Stimulated activated CD4-positive, alpha-beta T cell treated with anti-CD3 and anti-CD28 coated beads, Interleukin-12 subunit alpha, Interleukin-12 subunit beta, amount 100 ng/mL, for 48 hours (primary cell): ENCODE data around the gene THUMPD3.
A peak's percentile ranks its signal among the peaks of the same experiment; 100 is the strongest.

ENCODE experiments used
- DNase-seq, 3 donors: peaks; one replicate each; pipeline ENCODE4 v3.0.0-alpha.2; 2020; ENCODE audit warnings: low read depth in 2 of 3, low spot score in 1 of 3

THUMPD3 gene, protein sequence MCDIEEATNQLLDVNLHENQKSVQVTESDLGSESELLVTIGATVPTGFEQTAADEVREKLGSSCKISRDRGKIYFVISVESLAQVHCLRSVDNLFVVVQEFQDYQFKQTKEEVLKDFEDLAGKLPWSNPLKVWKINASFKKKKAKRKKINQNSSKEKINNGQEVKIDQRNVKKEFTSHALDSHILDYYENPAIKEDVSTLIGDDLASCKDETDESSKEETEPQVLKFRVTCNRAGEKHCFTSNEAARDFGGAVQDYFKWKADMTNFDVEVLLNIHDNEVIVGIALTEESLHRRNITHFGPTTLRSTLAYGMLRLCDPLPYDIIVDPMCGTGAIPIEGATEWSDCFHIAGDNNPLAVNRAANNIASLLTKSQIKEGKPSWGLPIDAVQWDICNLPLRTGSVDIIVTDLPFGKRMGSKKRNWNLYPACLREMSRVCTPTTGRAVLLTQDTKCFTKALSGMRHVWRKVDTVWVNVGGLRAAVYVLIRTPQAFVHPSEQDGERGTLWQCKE

DNA sequence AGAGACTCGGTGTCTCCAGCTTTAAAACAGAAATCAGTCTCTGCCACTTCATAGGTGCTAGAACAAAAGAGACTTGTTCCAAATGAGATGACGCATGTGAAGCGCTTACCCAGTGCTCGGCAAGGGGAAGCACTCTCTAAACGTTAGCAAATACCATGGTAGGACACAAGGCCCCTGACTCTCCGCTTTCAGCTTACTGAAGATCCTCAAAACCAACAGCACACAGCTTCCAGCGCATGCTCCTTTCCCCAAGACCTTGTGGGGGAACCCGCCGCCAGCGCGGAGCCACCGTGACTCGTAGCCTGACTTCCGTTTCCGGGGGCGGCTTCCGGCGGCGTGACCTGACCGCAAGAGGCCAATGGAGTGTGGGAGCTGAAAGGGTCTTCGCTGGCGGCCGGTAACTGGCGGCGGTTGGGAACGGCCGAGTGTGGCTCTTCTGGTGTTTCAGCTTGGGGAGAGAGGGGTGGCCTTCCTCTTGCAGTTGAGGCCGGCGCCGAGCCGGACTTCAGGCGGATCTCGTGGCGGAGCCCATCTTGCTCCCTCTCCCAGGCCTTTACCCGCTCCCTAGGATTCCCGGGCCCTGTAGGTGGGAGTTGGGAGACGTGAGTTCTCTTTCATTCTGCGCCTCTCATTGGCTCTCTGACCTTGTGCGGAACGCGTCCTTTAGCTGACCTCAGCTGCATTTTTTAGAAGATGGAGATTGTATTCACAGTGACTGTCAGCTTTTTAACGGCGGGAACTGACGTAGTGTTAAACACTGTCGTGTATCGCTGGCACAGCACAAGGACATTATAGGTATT, at the start of gene THUMPD3:
THUMPD3 (plus strand) TSS at position 324 of the 800 bp plus-strand sequence. CDS start 2,015 bp downstream, outside the sequence.
- peak; percentile 85 to 93 (median 89) for DNase-seq

DNA sequence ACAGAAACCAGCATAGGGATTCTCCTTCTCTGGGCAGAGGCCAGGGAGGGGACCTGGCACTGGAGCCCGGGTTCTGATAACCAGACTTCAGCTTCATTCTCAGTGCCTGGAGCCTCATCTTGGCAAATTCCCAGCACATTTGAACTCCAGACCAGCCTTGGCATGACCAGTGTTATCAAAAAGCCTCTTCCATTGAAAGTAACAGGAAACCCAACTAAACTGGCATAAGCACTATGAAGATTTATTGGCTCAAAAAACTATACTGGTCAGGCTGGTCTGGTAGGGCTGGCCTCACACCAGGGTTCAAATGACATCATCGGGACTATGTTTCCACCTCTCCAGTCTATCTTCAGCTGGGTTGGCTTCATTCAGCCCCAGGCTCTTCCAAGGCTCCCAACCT, 48.1 kb upstream of the THUMPD3 start:
- DNase-seq = no peak

DNA sequence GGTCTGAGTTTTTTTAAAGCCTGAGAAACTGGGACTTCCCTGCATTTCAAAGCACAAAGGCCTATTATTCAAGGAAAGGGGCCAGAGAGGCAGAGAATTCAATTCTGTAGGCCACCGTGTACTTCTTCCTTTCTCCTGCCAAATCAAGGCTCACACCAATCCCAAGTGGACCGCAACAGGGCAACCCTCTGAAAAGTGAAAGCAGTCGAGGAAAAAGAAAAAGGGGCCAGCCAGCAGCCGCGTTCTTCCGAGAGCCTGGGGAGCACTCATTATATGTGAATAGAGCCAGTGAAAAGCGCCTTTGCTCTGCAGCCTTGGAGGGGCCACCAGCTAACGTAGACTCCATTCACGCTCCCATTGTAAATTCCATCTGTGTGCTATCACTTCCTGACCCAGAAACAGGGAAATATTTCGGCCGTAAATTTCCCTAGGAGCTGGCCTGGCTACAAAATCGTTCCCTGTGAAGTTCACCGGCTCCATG, 45.9 kb upstream of the THUMPD3 start:
- no peak for DNase-seq

DNA sequence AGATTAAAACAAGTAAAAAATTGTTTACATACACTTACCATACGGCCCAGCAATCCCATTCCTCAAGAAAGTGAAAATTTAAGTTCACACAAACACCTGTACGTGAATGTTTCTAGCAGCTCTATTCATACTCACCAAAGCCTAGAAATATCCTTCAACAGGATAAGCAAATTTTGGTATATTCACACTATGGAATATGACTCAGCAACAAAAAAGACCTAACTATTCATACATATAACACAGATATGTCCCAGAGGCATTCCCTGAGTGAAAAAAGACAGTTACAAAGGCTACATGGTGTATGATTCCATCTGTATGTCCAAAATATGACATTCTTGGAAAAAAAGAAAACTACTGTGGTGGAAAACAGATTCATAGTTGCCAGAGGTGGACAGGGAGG, 40.1 kb upstream of the THUMPD3 start:
- no peak for DNase-seq

DNA sequence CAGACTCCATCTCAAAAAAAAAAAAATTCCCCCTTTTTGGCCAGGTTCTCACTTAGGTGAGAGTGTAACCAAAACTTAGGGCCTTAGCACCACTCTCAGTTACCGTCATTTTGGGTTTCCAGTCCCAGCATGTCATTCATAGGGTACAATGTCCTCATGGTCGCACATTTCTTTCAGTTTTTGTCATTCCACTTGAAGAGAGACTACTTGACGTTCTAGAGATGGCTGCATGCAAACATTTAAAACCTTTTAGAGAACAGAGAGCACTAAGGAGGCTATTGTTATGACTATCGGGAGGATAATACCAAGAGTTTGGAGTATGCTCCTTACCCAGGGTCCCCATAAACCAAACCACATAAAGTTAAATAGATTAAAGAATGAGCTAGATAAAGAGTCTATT, 37.9 kb upstream of the THUMPD3 start:
- no peak for DNase-seq

DNA sequence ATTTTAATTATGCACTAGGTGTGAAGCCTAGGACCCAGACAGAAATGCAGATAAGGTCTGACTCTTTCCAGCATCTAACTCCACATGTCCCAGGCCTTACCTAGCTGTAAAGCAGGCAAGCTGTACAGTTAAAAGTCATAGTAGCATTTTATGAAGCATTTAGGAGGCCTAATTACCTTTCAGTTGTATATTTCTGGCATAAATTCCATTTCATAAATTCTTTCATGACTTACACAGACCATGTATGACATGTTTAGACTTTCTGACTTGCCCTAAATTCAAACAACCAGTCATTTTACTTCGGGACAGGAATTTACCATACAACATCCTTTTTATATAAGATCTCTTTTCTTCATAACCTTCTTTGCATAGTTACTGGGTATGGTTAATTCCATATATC, 35.3 kb upstream of the THUMPD3 start:
- DNase-seq = no peak

DNA sequence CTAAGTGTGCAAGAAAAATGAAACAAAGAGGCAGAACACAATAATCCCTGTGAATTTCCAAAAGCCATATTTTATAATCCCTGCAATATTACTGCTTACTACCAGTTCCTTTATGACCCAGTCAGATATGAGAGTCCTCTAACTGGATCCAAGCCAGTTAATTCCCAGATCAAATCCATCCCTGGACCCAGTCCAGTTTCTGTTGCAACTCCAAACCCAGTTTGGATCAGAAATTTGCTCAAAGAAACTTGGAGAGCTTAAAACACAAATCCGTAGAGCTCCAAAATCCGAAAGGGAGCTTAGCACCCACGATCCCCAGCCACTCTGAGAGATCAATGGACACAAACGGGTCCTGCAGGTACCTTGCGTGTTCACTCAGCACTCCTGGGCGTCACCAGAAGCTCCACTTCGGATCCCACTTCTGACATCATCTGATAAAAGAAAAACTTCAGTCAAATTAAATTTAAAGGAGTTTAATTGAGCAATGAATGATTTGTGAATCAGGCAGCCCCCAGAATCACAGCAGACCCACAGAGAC, 32.6 kb upstream of the THUMPD3 start:
- DNase-seq = no peak

DNA sequence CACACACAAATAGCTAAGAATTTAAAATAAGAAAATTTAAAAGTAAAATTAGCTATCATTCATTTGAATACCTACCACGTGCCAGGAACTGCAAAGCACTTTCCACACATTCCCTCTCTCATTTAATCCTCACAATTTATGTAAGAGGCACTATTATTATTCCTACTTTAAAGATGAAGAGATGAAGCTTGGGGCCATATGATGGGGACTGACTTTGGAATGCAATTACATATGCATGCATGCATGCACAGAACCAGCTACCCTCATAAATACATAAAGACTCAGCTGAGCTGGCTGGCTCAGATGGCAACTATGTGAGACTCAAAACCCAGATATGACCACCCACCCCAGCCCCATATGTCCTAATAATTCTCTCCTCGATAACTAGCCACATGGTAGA, 31.7 kb upstream of the THUMPD3 start:
- no peak for DNase-seq

DNA sequence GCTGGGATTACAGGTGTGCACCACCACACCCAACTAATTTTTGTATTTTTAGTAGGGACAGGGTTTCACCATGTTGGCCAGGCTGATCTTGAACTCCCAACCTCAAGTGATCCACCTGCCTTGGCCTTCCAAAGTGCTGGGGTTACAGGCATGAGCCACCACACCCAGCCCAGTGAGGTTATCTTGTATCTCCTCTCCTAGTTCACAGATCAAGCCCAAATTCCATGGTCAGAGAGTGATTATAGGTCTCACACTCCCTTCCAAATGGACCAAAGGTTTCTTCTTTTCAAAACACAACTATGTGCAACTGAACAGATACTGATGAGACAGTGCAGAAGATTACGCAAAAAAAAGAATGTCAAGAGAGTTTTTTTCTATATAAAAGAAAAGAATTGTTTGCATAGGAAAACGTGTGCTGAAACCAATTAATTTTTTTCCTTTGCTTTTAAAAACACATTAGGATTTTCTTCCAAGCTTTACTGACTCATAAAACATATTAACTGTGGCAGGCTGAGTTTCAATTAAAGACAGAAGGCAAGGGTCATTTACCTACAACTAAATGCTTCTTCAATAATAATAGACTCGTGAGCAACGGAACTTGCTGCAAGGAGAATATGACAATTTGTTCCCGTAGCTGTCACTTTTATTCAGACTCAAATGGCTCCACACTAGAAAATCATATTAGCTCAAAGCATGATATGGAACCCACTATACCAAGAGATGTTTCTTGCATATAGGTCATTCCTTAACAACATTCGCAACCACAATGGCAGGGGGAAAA, 30.4 kb upstream of the THUMPD3 start:
- DNase-seq = no peak

DNA sequence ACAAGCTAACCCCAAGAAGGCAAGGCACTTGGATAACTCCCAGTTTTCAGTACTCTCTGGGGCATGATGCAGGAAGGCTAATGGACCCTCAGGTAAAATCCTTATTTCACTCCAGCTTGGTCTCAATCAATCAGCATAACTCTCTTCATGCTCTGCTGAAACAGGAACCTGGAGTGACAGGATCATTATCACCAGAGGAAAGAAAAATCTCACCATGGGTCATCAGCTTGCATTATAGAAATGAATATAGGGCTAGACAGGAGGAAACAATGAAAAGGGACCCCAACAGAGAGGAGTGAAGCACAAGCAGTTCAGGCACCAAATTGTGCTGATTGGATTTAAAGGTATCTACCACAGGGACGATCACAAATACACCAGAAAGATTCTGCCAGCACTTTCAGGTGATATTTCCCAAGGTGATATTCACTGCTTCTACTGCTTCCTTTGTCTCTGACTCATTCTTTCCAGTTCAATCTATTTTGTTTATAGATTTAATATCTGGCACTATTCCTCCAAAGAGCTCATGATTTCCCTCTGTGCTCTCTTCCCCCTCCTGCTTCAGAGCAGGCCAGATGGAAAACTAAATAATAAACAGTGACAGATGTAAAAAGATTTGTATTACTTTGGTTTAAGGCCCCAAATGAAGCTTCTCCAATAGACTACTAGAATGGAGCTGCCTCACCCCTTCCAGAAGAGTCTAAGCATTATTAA, 22.9 kb upstream of the THUMPD3 start:
- no peak for DNase-seq

DNA sequence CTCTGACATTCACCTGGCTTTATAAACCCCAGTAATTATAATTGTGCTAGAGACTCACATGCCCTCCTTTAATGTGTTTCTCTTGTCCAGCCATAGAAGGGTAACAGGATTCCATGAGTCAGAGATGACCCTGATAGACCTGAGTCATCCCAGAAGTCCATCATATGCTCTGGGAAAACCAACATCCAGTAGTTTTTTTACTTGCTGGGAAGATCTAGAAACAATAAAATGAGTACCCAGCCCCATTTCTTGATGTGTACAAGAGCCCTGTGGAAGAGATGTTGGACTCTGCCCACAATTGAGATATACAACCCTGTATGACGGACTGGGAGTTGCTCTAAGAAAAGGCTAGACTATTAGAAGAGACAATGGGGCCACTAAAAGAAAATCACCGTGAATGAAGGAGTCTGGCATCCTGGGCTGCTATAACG, 22.4 kb upstream of the THUMPD3 start:
- DNase-seq = no peak

DNA sequence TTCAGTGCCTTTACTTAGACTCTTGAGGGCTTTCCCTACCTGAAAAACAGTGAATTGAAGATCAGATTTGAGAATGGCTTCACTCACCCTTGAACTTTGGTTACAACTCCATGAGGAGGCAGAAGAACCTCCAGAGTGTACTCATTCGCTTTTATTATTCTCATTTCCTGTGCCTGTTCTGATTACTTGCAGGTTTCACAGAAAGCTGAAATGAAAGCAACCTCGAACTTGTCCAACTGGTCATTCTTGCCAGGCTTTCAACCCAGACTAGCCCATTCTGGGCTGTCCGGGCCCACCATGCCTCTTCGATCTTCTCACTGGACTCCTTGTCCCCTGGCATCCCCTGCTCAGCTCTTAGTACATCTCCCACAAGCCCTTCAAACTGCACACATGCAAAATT, 20.2 kb upstream of the THUMPD3 start:
- DNase-seq = no peak

DNA sequence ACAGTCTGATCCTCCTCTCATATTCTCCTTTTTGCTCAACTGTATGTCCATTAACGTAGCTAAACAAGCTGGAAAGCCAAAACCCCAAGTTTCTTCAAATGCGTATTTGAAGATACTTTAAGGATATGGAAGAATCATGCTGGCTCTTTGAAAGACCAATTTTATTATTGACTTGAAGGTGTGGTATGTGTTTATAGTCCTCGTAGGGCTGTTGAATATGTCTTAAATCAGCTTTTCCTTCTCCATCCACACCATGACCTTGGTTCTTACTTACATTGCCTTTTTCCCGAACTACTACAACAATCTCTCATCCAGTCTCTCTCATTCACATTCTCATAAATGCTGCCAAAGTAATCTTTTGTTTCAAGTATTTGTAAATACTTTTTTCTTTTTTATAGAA, 19.7 kb upstream of the THUMPD3 start:
- no peak for DNase-seq

DNA sequence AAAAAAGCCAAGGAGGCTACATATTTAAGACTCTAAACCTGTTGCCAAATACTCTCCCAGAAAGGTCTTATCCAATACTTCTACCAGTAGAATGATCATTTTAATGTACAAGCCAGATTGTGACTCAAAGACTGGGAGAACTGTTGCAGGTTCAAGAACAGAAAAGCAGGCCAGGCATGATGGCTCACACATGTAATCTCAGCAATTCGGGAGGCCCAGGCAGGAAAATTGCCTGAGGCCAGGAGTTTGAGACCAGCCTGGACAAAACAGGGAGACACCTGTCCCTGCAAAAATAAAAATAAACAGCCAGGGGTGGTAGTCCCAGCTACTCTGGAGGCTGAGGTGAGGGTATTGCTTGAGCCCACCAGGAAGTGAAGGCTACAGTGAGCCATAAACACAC, 17.8 kb upstream of the THUMPD3 start:
- DNase-seq = no peak

DNA sequence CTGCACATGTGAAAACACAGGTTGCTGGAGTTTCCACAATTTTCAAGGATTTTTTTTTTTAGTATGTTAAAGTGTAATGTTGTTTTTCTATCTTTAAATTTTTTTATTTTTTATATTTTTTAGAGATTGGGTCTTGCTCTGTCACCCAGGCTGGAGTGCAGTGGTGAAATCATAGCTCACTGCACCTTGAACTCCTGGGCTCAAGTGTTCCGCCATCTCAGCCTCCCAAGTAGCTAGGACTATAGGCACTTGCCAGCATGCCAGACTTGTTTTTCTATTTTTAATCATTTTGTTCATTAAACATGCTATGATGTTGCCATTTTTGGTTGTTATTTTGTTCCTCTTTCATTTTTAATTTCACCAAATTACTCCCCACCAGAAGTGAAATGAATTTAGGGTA, 16.7 kb upstream of the THUMPD3 start:
- no peak for DNase-seq

DNA sequence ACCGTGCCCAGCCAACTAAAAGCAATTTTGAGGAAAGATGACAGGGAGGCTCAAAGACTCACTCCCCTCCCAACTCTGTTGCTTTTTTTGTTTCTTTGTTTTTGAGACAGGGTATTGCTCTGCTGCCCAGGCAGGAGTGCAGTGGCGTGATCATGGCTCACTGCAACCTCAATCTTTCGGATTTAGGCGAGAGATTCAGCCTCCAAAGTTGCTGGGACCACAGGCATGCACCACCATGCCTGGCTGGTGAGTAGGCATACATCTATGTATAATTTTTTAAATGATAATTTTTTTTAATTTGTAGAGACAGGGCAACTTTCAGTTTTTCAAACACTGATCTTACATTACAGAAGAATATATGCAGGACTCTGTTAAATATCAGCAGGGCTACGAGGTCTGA, 15.8 kb upstream of the THUMPD3 start:
- DNase-seq = no peak

DNA sequence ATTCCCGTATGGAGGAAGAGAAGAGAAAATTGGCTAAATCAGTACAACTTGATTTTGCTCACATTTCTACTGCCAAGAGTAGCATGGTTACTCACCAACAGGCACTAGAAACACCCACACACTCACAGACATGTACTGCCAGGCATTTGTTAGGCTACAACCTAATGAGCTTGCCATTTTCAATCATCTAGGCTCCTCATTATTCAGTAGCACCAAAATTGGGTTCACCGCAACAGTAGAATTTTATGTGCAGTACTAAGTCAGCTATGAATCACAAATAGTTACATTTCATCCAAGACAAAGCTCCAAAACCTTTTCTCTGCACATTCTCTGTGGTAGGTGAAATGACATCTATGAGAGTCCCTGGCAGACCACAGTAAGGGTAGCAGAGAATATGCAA, 15.0 kb upstream of the THUMPD3 start:
- DNase-seq = no peak

DNA sequence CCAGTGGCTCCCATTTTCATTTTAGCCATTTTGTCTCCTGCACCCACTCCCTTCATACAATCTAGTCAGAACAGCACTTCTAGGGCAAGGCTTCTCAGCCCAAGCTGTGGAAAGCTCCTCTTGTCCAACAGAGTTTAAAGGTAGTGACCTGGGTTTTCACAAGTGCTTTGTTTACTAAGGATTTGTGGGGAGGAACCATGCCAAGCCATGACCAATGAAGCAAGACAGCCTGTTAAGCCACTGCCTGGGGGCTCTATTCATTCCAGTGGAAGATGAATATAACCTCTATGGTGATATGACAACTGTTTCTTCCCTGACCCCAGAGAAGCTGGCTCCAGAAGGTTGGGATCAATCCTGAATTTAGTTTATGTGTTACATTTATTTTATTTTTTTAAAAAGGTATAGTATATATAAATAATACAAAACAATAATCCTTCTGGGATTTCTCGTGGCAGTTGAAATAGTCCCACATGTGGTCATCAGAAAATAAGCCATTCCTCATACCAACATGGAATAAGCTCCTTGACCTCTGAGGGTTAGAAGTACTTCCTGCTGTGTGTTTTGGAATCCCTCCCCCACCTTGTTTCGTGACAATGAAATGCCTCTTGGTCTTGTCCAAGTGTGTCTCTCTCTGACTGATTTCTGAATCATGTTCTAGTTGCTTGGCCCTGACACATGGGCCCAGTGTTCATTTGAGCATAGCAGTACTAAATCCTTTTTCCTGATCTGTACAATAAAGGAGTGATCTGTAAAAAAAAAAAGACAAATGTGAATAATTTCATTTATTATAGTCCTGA, 13.3 kb upstream of the THUMPD3 start:
- DNase-seq = no peak

DNA sequence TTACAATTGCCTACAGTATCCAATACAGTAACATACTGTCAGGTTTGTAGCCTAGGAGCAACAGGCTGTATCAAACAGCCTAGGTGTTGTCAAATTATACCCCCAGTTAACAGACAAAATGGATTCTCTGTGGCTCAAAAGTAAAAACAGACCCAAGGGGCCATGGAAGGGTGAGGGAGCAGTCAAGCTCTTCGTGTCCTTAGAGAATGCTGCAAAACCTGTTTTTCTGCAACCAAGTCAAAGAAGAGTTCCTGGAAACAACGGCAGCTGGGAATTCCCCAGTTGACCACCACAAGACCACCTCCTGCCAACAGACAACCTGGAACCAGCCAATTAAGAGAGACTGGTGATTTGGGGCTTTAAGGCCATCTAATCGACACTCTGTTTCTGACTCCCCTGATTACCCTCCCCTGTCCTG, 11.1 kb upstream of the THUMPD3 start:
- DNase-seq = no peak
